Activated CD8-positive, alpha-beta T cell treated with anti-CD3 and anti-CD28 coated beads, Interleukin-2, amount 10 ng/mL, durations not matched to agents 7 days and 5 days (primary cell): ENCODE results near the gene DES. TPM values are rescaled to one million over a fixed set of nuclear protein-coding genes. Genes with fewer than 3 reads are reported as not detected.

Experiments used
- ATAC-seq: fragments of 150-1000 bp; cut with Tn5 transposase; one replicate; pipeline ENCODE4 v1.10.0; 2021; ENCODE audit warnings: moderate library complexity
- CTCF ChIA-PET: fragments of 350-600 bp; sonication (Branson Sonifier 250); formaldehyde crosslinking; loops from one replicate; lab custom pipeline; 2021; ENCODE audit warnings: antibody characterized with exemption; lab: Charles Lee
- POLR2A ChIA-PET: fragments of 350-600 bp; sonication (Branson Sonifier 250); formaldehyde crosslinking; loops from one replicate; lab custom pipeline; 2021; ENCODE audit warnings: antibody characterized with exemption; lab: Charles Lee
- DNase-seq: peaks from one replicate; pipeline ENCODE4 v3.0.0-alpha.2; 2020
- H3K27ac Mint-ChIP-seq: one replicate; pipeline ENCODE4 v1.8.0; 2021; ENCODE audit warnings: mild to moderate bottlenecking, mixed read lengths
- H3K27me3 Mint-ChIP-seq: one replicate; pipeline ENCODE4 v1.8.0; 2021; ENCODE audit warnings: low read depth, mixed read lengths
- H3K36me3 Mint-ChIP-seq: one replicate; pipeline ENCODE4 v1.8.0; 2021; ENCODE audit warnings: low read depth, mixed read lengths
- H3K4me1 Mint-ChIP-seq: one replicate; pipeline ENCODE4 v1.8.0; 2021; ENCODE audit warnings: low read depth, mixed read lengths
- H3K4me3 Mint-ChIP-seq: one replicate; pipeline ENCODE4 v1.8.0; 2021; ENCODE audit warnings: mild to moderate bottlenecking, mixed read lengths
- H3K9me3 Mint-ChIP-seq: one replicate; pipeline ENCODE4 v1.8.0; 2022; ENCODE audit warnings: mixed read lengths; ENCODE audit not compliant: insufficient read depth
- total RNA-seq, 2 experiments: library from RNA; stranded (reverse); gene quantifications; one replicate each; pipeline ENCODE4 v1.2.3, GENCODE V29; 2021

Gene DES
- total RNA-seq, 2 experiments from 2014 or later, result not detected

- ATAC-seq, result peak; percentile 55
- DNase-seq, result peak; percentile 58
- H3K27me3 Mint-ChIP-seq, result peaks cover 18% of the 10 kb centered on the region
- H3K4me3 Mint-ChIP-seq, result peak overlapping the region; percentile 42
- POLR2A ChIA-PET, result no interaction called here
- H3K27ac Mint-ChIP-seq, result peak overlapping the region; percentile 65
- CTCF ChIA-PET, result interaction anchor here (0.7 to 1.2 kb wide), 2 partner anchors 63 to 78 kb away, joined by 3 to 4 read pairs; no protein-coding TSS in a partner anchor
- H3K4me1 Mint-ChIP-seq, result peaks cover 59% of the 10 kb centered on the region
- H3K36me3 Mint-ChIP-seq, result no peaks in the 10 kb centered on the region
- no peaks in the 10 kb centered on the region for H3K9me3 Mint-ChIP-seq
Observed at GRCh38 chr2:219451661-219452360, 33.6 kb downstream of the DES start.

GRCh38 chr2:219452361-219453317 lies 34.5 kb downstream of the DES start:
- ATAC-seq (no peak), DNase-seq (no peak)
- H3K27me3 Mint-ChIP-seq, result peaks cover 18% of the 10 kb centered on the region
- peak overlapping the region; percentile 42 for H3K4me3 Mint-ChIP-seq
- ChIA-PET POLR2A (no interaction called here), CTCF (interaction anchor here (0.7 to 1.2 kb wide), 5 partner anchors 19 to 89 kb away, joined by 3 to 4 read pairs (median 3); partner anchors contain the start of gene GMPPA)
- peak overlapping the region; percentile 65 for H3K27ac Mint-ChIP-seq
- no peaks in the 10 kb centered on the region for H3K36me3 Mint-ChIP-seq
- no peaks in the 10 kb centered on the region for H3K9me3 Mint-ChIP-seq
- peaks cover 64% of the 10 kb centered on the region for H3K4me1 Mint-ChIP-seq

- H3K27ac Mint-ChIP-seq, result no peak overlapping the region
- ChIA-PET POLR2A (no interaction called here), CTCF (interaction anchor here (1.2 to 2.2 kb wide), 2 partner anchors 41 to 45 kb away, joined by 3 to 11 read pairs; partner anchors contain the start of gene GMPPA)
- DNase-seq (no peak), ATAC-seq (no peak)
- no peaks in the 10 kb centered on the region for H3K9me3 Mint-ChIP-seq
- peaks cover 18% of the 10 kb centered on the region for H3K27me3 Mint-ChIP-seq
- no peak overlapping the region for H3K4me3 Mint-ChIP-seq
- H3K4me1 Mint-ChIP-seq, result peaks cover 77% of the 10 kb centered on the region
- no peaks in the 10 kb centered on the region for H3K36me3 Mint-ChIP-seq
Observed at GRCh38 chr2:219453671-219454590, 35.8 kb downstream of the DES start.

GRCh38 chr2:219455581-219455980 lies 37.4 kb downstream of the DES start:
- Mint-ChIP-seq H3K4me1 (peaks cover 77% of the 10 kb centered on the region), H3K27me3 (peaks cover 5% of the 10 kb centered on the region), H3K27ac (peak overlapping the region; percentile 65), H3K36me3 (no peaks in the 10 kb centered on the region), H3K9me3 (no peaks in the 10 kb centered on the region), H3K4me3 (no peak overlapping the region)
- ATAC-seq (no peak), DNase-seq (no peak)
- ChIA-PET POLR2A (no interaction called here), CTCF (interaction anchor here (0.9 to 2.2 kb wide), 5 partner anchors 26 to 74 kb away, joined by 3 to 11 read pairs (median 8); a partner anchor contains a TSS)

- CTCF ChIA-PET, result interaction anchor here (0.7 to 3.4 kb wide), 12 partner anchors 8 to 83 kb away, joined by 3 to 25 read pairs (median 4); partner anchors contain the start of gene GMPPA
- DNase-seq, result peak; percentile 55
- H3K27ac Mint-ChIP-seq, result peak overlapping the region; percentile 58
- peaks cover 67% of the 10 kb centered on the region for H3K4me1 Mint-ChIP-seq
- ATAC-seq, result peak; percentile 65
- H3K36me3 Mint-ChIP-seq, result no peaks in the 10 kb centered on the region
- H3K9me3 Mint-ChIP-seq, result no peaks in the 10 kb centered on the region
- POLR2A ChIA-PET, result no interaction called here
- H3K27me3 Mint-ChIP-seq, result peaks cover 4% of the 10 kb centered on the region
- no peak overlapping the region for H3K4me3 Mint-ChIP-seq
Observed at GRCh38 chr2:219457784-219458369, 39.7 kb downstream of the DES start.

- CTCF ChIA-PET, result interaction anchor here (1.5 to 3.4 kb wide), 7 partner anchors 9 to 71 kb away, joined by 4 to 25 read pairs (median 8); partner anchors contain the start of gene GMPPA
- Mint-ChIP-seq H3K9me3 (no peaks in the 10 kb centered on the region), H3K36me3 (no peaks in the 10 kb centered on the region), H3K27me3 (no peaks in the 10 kb centered on the region), H3K4me3 (no peak overlapping the region), H3K27ac (no peak overlapping the region), H3K4me1 (peaks cover 59% of the 10 kb centered on the region)
- no peak for DNase-seq
- POLR2A ChIA-PET, result interaction anchor here (1.2 kb wide), 1 partner anchor 41 kb away, joined by 3 read pairs; no protein-coding TSS in a partner anchor
- ATAC-seq, result no peak
Observed at GRCh38 chr2:219458996-219459395, 40.8 kb downstream of the DES start.

GRCh38 chr2:219459460-219460311 lies 41.5 kb downstream of the DES start:
- peak; percentile 53 for DNase-seq
- Mint-ChIP-seq H3K4me3 (no peak overlapping the region), H3K4me1 (peaks cover 54% of the 10 kb centered on the region), H3K9me3 (no peaks in the 10 kb centered on the region), H3K27me3 (no peaks in the 10 kb centered on the region), H3K27ac (peak overlapping the region; percentile 52), H3K36me3 (no peaks in the 10 kb centered on the region)
- CTCF ChIA-PET, result interaction anchor here (0.6 to 3.4 kb wide), 13 partner anchors 10 to 70 kb away, joined by 3 to 25 read pairs (median 5); partner anchors contain the start of gene GMPPA
- POLR2A ChIA-PET, result interaction anchor here (1.2 kb wide), 1 partner anchor 40 kb away, joined by 3 read pairs; no protein-coding TSS in a partner anchor
- peak; percentile 27 for ATAC-seq

GRCh38 chr2:219460424-219460926 lies 42.3 kb downstream of the DES start:
- no peak overlapping the region for H3K4me3 Mint-ChIP-seq
- no peak for DNase-seq
- ChIA-PET POLR2A (interaction anchor here (1.3 kb wide), 1 partner anchor 14 kb away, joined by 3 read pairs; no protein-coding TSS in a partner anchor), CTCF (interaction anchor here (0.8 to 2.0 kb wide), 7 partner anchors 13 to 82 kb away, joined by 3 to 15 read pairs (median 4); partner anchors contain the start of gene GMPPA)
- H3K36me3 Mint-ChIP-seq, result no peaks in the 10 kb centered on the region
- no peaks in the 10 kb centered on the region for H3K9me3 Mint-ChIP-seq
- H3K27ac Mint-ChIP-seq, result peak overlapping the region; percentile 80
- no peaks in the 10 kb centered on the region for H3K27me3 Mint-ChIP-seq
- ATAC-seq, result no peak
- H3K4me1 Mint-ChIP-seq, result peaks cover 49% of the 10 kb centered on the region

GRCh38 chr2:219461047-219461514 lies 42.9 kb downstream of the DES start:
- Mint-ChIP-seq H3K4me3 (peak overlapping the region; percentile 28), H3K9me3 (no peaks in the 10 kb centered on the region), H3K27ac (peak overlapping the region; percentile 80), H3K27me3 (no peaks in the 10 kb centered on the region), H3K36me3 (no peaks in the 10 kb centered on the region), H3K4me1 (peaks cover 43% of the 10 kb centered on the region)
- POLR2A ChIA-PET, result interaction anchor here (1.3 kb wide), 1 partner anchor 13 kb away, joined by 3 read pairs; no protein-coding TSS in a partner anchor
- ATAC-seq (peak; percentile 76), DNase-seq (peak; percentile 79)
- CTCF ChIA-PET, result interaction anchor here (0.8 to 2.0 kb wide), 5 partner anchors 12 to 81 kb away, joined by 3 to 15 read pairs (median 3); partner anchors contain the start of gene GMPPA
